Renal cortex interstitium (tissue), 11 donors: Measurements from ENCODE around the gene TPRN. TPM values are rescaled to one million over a fixed set of nuclear protein-coding genes. Genes with fewer than 3 reads are reported as not detected.

Experiments
- DNase-seq, 11 donors: peaks; one replicate each; pipeline ENCODE4 v3.0.0-alpha.2; 2013; ENCODE audit warnings: low read depth in 9 of 11, low spot score in 4 of 11; ENCODE audit errors: extremely low read depth in 1 of 11
- polyA plus RNA-seq, 3 donors: library from polyadenylated mRNA; unstranded; fragments of 120-200 nt; gene quantifications; one replicate each; pipeline ENCODE4 v1.2.1, GENCODE V29; 2013; ENCODE audit not compliant: insufficient read length in 3 of 3

The TPRN gene
- polyA plus RNA-seq, 3 donors = 14.8 to 17.3 (median 16.4) TPM

- DNase-seq = no peak
Measured at GRCh38 chr9:137168573-137168903, 32.0 kb downstream of the TPRN start.

DNA sequence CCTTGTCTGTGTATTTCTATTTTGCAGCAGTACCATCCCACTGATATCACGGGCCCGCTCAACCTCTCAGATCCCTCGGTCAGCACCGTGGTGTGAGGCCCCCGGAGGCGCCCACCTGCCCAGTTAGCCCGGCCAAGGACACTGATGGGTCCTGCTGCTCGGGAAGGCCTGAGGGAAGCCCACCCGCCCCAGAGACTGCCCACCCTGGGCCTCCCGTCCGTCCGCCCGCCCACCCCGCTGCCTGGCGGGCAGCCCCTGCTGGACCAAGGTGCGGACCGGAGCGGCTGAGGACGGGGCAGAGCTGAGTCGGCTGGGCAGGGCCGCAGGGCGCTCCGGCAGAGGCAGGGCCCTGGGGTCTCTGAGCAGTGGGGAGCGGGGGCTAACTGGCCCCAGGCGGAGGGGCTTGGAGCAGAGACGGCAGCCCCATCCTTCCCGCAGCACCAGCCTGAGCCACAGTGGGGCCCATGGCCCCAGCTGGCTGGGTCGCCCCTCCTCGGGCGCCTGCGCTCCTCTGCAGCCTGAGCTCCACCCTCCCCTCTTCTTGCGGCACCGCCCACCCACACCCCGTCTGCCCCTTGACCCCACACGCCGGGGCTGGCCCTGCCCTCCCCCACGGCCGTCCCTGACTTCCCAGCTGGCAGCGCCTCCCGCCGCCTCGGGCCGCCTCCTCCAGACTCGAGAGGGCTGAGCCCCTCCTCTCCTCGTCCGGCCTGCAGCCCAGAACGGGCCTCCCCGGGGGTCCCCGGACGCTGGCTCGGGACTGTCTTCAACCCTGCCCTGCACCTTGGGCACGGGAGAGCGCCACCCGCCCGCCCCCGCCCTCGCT, 32.6 kb downstream of the TPRN start:
- peak in 1 of 11 donors; percentile 21 for DNase-seq

- DNase-seq = no peak
Measured at GRCh38 chr9:137167277-137167746, 33.2 kb downstream of the TPRN start.

GRCh38 chr9:137166380-137167229, 33.9 kb downstream of the TPRN start:
- DNase-seq = no peak

- DNase-seq = no peak
Measured at GRCh38 chr9:137165250-137165836, 35.2 kb downstream of the TPRN start.

GRCh38 chr9:137164370-137165249, 35.9 kb downstream of the TPRN start:
- DNase-seq = no peak

DNA sequence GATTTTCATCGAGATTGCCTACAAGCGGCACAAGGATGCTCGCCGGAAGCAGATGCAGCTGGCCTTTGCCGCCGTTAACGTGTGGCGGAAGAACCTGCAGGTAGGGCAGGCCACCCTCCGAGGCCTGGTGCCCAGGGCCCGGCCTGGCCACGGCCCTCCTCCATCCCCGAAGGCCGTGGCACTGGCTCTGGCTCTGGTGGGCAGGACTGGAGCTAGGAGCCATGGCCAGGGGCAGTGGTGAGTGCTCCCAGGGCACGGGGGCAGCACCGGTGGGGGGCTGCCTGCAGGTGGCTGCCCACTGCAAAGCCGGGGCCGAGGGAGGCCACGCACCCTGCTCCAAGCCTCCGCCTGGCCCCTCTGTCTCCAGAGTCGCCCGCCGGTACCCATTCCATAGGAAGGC, 36.7 kb downstream of the TPRN start:
- DNase-seq = no peak

DNA sequence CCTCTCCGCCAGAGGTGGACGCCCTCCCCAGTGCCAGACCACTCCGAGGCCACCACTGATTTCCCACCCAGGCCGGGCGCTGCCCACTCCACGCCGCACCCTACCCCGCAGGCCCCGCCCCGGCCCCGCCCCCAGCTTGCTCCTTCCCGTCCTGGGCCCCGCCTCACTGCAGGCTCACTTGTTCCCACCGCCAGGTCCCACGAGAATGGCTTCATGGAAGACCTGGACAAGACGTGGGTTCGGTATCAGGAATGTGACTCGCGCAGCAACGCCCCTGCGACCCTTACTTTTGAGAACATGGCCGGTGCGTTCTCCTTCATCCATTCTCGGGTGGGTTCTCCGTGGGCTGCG, 37.2 kb downstream of the TPRN start:
- DNase-seq = no peak

GRCh38 chr9:137162505-137163364, 37.8 kb downstream of the TPRN start:
- no peak for DNase-seq

DNA sequence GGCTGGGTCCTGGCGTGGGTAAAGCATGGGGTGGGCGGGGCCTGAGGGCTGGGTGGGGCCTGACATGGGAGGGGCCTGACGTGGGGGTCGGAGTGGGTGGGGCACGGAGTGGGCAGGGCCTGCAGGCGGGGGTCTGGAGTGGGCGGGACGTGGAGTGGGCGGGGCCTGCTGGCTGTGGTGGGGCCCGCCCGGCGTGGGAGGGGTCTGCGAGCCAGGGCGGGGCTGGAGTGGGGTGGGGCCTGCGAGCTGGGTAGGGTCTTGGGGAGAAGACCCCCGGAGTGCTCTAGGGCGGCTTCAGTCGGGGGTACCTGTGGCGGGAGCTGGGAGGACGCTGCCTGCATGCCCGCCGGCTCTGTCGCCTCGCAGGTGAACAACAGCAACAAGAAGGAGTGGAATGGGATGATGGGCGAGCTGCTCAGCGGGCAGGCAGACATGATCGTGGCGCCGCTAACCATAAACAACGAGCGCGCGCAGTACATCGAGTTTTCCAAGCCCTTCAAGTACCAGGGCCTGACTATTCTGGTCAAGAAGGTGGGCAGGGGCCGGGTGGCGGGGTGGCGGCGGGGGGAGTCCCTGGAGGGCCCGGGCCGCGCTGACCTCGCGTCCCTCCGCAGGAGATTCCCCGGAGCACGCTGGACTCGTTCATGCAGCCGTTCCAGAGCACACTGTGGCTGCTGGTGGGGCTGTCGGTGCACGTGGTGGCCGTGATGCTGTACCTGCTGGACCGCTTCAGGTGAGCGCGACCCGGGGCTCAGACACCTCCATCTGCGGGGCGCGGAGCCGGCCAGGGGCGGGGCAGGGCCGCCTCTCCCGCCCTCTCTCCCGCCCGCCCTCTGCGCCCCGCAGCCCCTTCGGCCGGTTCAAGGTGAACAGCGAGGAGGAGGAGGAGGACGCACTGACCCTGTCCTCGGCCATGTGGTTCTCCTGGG, 38.7 kb downstream of the TPRN start:
- DNase-seq = no peak

DNA sequence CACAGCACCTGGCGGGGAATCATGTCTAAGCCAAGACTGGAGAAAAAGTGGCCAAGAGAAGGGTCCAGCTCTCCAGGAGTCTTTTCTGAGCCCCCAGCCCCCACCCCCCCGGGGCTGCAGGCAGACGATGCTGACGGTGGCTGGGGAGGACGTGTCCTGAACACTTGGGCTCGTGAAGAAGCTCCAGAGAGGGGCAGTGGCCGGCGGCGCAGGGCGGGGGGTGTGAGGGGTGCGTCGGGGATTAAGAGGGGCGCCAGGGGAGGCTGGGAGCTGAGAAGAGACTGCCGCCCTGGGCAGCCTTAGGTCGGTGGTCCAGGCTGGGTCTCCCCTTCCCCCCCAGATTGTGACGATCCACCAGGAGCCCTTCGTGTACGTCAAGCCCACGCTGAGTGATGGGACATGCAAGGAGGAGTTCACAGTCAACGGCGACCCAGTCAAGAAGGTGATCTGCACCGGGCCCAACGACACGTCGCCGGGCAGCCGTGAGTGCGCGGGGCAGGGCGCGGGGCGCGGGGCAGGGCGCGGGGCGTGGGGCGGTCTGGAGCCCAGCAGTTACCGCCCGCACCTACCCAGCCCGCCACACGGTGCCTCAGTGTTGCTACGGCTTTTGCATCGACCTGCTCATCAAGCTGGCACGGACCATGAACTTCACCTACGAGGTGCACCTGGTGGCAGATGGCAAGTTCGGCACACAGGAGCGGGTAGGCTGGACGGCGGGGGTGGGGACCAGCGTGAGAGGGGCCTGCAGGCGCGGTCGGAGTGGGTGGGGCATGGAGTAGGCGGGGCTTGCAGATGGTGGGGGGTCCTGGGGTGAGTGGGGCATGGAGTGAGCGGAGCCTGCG, 39.6 kb downstream of the TPRN start:
- no peak for DNase-seq

GRCh38 chr9:137160054-137160425, 40.5 kb downstream of the TPRN start:
- DNase-seq = no peak

DNA sequence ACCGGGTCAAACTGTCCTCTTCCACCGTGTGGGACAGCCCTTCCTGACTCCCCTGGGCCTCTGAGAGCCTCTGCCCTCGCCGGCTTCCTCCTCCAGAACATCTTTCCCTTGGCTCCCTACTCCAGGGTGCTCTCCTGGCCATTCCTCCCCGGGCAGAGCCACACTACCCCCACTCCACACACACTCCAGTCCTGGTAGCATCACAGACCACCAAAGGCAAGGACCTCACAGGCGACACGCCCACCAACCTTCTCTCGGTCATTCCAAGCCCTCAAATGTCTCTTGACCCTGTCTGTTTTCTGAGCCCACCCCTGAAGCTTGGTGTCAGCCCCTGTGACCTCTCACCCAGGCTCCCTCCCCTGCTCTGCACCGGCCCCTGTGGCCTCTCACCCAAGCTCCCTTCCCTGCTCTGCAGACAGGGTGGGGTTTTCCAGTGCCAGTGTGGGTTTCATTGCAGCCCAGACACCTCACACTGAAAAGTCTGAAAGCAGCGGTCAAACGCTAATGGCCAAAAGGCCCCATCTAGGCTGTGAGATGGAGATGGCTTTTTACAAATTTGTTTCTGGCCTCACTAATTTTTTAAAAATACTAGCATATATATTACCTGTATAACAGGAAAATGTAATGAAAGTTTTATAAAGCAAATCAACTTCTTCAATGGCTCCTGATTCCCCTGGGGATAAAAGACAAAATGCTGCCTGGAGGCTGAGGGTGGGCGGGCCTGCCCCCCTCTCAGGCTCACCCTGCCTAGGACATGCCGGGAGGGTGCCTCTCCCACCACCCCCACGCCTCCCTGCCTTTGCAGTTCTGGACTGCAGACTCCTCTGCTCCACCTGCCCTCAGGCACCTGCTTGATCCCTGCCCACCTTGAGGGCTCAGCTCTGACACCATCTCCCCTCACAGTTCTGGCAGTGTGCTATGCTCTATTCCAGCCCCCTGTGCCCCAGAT, 41.2 kb downstream of the TPRN start:
- DNase-seq = no peak

DNA sequence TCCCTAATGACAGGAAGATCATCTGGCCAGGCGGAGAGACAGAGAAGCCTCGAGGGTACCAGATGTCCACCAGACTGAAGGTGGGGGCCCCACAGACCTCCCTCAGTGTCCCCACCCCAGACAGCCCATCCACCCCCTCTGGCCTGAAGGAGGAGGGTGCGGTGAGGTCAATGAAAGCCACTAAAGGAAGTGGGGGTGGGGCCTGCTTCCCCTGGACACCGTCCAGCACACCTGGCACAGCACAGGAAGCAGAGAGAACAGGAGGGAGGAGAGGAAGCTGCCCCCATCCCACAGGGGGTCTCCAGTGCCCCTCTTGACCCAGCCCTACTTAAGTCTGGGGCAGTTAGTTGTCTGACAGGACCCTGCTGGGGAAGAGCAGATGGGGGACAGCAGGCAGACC, 41.9 kb downstream of the TPRN start:
- DNase-seq = no peak
